AG04449 (cell line): ENCODE results near the gene SRSF12.

Experiments
- CTCF ChIA-PET: fragments of 350-600 bp; formaldehyde crosslinking; extraction: SDS; loops from one replicate; lab custom pipeline; 2021; ENCODE audit warnings: antibody characterized with exemption; lab: Yijun Ruan, JAX
- POLR2A ChIA-PET: fragments of 400-600, 350-600 bp; formaldehyde crosslinking; extraction: SDS; loops from one replicate; lab custom pipeline; 2020; ENCODE audit warnings: antibody characterized with exemption, inconsistent platforms; lab: Yijun Ruan, JAX
- DNase-seq: peaks from one replicate; pipeline ENCODE4 v3.0.0-alpha.2; 2010; ENCODE audit warnings: low read depth, low spot score
- H3K4me3 ChIP-seq: 2 replicates; pipeline ENCODE4 v1.5.1; 2011; ENCODE audit warnings: low read depth, mild to moderate bottlenecking, control low read depth, low read length
- TF ChIP-seq, protein P1 (sequence below): IDR thresholded peaks from one replicate; pipeline ENCODE4 v1.5.1; 2011; ENCODE audit warnings: mild to moderate bottlenecking, moderate library complexity, low read length, control low read depth, inconsistent platforms; ENCODE audit not compliant: insufficient read depth; ENCODE audit errors: missing control alignments

SRSF12 gene

DNA sequence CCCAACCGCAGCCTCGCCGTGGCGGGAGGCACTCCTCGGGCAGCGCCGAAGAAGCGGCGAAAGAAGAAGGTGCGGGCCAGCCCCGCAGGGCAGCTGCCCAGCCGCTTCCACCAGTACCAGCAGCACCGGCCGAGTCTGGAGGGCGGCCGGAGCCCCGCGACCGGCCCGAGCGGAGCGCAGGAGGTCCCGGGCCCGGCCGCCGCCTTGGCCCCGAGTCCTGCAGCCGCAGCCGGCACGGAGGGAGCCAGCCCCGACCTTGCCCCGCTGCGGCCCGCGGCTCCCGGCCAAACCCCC is 36.8 kb downstream of the SRSF12 start:
- TF ChIP-seq, protein P1, sequence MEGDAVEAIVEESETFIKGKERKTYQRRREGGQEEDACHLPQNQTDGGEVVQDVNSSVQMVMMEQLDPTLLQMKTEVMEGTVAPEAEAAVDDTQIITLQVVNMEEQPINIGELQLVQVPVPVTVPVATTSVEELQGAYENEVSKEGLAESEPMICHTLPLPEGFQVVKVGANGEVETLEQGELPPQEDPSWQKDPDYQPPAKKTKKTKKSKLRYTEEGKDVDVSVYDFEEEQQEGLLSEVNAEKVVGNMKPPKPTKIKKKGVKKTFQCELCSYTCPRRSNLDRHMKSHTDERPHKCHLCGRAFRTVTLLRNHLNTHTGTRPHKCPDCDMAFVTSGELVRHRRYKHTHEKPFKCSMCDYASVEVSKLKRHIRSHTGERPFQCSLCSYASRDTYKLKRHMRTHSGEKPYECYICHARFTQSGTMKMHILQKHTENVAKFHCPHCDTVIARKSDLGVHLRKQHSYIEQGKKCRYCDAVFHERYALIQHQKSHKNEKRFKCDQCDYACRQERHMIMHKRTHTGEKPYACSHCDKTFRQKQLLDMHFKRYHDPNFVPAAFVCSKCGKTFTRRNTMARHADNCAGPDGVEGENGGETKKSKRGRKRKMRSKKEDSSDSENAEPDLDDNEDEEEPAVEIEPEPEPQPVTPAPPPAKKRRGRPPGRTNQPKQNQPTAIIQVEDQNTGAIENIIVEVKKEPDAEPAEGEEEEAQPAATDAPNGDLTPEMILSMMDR = no peak
- ChIA-PET POLR2A (interaction anchor here (0.5 to 1.8 kb wide), 5 partner anchors 14 to 269 kb away, joined by 3 to 9 read pairs (median 4); partner anchors contain the start of gene RNGTT), CTCF (interaction anchor here (1.0 to 1.3 kb wide), 2 partner anchors 22 to 99 kb away, joined by 4 to 7 read pairs; no protein-coding TSS in a partner anchor)
- H3K4me3 ChIP-seq = peak overlapping the region; percentile 94
- no peak for DNase-seq

DNA sequence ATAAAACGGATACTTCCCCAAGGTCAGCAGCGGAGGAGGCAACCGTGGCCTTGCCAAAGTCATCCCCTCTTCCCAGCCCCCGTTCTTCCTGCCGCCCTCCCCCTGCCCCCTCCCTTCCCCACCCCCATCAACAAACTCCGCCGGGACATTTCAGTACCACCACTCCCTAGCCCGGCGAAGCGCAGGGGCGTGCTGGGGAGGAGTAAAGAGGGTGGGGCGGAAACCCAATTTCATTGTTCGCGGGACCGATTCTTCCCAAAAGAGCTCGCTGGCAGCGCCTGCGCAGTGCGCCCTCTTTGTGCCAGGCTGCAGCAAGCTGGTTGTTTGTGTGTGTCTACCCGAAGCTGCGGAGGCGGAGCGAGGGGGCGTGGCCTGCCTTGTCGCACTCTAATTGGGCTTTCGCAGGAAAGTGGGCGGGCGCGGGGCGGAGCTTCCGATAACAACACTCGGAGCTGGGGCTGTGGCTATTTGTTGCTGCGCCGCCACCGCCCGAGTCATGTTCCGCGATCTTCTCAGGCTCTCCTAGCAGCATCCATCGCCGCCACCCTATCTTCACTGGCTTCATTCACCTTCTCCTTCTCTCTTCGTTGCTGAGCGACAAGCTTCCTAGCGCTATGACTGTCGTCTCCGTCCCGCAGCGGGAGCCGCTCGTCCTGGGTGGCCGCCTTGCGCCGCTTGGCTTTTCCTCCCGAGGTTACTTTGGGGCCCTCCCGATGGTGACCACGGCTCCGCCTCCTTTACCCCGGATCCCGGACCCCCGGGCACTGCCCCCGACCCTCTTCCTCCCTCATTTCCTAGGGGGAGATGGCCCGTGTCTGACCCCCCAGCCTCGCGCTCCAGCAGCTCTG is 37.4 kb downstream of the SRSF12 start, which contains the start of gene PNRC1:
PNRC1 (plus strand) TSS at position 471 of the 848 bp plus-strand sequence; CDS start at position 615, 144 bp downstream.
- TF ChIP-seq, protein P1 = no peak
- peak within 1 kb of the TSS; percentile 94 for H3K4me3 ChIP-seq
- DNase-seq = peak; percentile 95
- ChIA-PET CTCF (interaction anchor here (0.7 to 1.3 kb wide), 5 partner anchors 21 to 160 kb away, joined by 3 to 7 read pairs (median 3); no protein-coding TSS in a partner anchor), POLR2A (interaction anchor here (0.5 to 1.8 kb wide), 14 partner anchors 8 to 1378 kb away, joined by 3 to 9 read pairs (median 3); partner anchors contain the start of genes AKIRIN2, MDN1 and RNGTT)

DNA sequence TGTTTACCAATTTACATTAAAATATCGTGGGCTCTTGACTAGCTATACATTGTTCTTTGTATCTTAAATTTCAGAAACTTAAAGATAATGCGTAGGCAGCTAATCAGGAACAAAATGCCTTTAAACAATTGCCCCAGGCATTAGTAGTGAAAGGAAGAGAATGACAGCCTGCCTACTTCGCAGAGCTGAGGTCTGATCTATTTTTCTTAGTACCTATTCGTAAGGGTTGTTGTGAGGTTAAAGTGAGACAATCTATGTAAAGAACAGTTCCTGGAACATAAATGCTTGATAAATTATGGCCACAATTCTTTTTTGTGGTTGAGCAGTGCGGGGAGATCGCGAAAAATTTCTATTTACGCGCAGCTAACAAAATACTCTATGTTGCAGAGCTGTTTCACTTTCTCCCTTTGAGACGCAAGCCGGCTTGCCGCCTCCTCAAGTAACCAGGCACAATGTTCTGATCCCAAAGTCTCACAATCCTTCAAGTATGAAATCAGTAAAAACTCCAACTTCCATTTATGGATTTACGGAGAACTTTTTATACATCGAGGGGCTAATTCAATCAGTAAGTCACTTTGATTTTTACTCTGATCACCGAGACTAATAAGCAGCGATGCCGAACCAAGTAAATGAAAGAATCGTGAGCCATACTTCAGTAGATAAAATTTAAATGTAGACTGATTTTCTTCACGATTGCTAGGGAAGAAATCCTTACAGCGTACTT is 38.2 kb downstream of the SRSF12 start:
- ChIA-PET CTCF (interaction anchor here (1.0 to 1.4 kb wide), 6 partner anchors 13 to 160 kb away, joined by 3 to 7 read pairs (median 4); no protein-coding TSS in a partner anchor), POLR2A (interaction anchor here (0.6 to 1.8 kb wide), 13 partner anchors 9 to 740 kb away, joined by 3 to 9 read pairs (median 3); partner anchors contain the start of genes MDN1 and RNGTT)
- DNase-seq = no peak
- TF ChIP-seq, protein P1 = no peak
- H3K4me3 ChIP-seq = peak overlapping the region; percentile 63

DNA sequence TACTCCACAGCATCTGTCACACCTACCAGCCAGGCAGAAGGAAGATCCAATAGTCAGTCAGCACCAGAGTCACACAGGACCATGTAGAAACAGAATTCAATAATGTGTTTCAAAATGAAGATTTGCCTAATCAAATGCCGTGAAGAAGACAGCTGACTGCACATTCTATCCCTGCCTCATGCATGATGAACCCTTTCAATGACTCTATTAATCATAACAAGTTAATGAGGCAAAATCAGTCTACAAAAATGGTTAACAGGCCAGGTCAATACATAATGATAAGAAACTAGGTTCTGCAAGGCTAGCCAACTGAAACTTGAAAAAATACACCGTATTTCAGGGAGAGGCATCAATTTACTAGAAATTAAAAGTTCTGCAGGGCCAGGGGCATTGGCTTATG is 44.0 kb downstream of the SRSF12 start:
- POLR2A ChIA-PET = interaction anchor here (0.6 kb wide), 1 partner anchor 263 kb away, joined by 3 read pairs; no protein-coding TSS in a partner anchor
- H3K4me3 ChIP-seq = no peak overlapping the region
- CTCF ChIA-PET = interaction anchor here (0.6 kb wide), 1 partner anchor 91 kb away, joined by 3 read pairs; no protein-coding TSS in a partner anchor
- no peak for DNase-seq
- TF ChIP-seq, protein P1 = no peak

DNA sequence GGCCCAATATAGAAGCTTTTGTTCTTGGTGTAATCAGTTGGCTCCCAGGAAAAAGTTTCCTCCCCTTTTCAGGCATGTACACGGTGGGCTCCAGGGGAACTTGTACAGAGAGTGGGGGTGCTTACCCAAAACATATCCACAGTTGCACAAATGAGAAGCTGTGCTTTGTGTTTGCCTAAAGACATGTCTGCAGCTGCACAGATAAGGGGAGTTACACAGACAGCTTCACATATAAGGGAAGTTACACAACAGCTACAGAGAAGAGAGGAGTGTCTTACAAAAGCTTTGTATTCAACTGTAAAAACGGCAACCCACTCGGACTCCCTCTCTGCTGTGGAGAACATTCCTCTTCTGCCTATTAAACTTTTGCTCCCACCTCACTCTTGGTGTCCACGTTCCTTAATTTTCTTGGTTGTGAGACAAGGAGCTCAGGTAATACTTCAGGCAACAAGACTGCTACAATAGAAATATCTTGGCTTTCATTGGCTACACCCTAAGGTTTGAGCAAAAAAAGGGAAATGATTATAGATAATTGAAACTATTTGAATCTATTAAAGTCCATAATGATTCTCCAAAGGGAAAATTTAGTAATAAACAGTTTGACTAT is 44.8 kb downstream of the SRSF12 start:
- DNase-seq = no peak
- no peak overlapping the region for H3K4me3 ChIP-seq
- ChIA-PET CTCF (interaction anchor here (0.6 kb wide), 1 partner anchor 90 kb away, joined by 3 read pairs; no protein-coding TSS in a partner anchor), POLR2A (no interaction called here)
- TF ChIP-seq, protein P1 = no peak
